ENCODE results near the gene SLC27A3.

SLC27A3 gene

GRCh38 chr1:153730468-153730988 lies 44.7 kb upstream of the SLC27A3 start:
- no peak for ATAC-seq
- no peak for TF ChIP-seq PATZ1 (CRISPR knock-in tag; IDR thresholded peaks at IDR 0.05; ENCODE audit: borderline replicate concordance)
- TF ChIP-seq TSHZ2 (CRISPR knock-in tag; IDR thresholded peaks at IDR 0.05) = no peak
- no peak for TF ChIP-seq CSDC2 (CRISPR knock-in tag; IDR thresholded peaks at IDR 0.05)
- no peak for TF ChIP-seq SNAI2 (CRISPR knock-in tag; IDR thresholded peaks at IDR 0.05)
- no peak for TF ChIP-seq CSRNP3 (CRISPR knock-in tag; IDR thresholded peaks at IDR 0.05)
- TF ChIP-seq POU6F1 (CRISPR knock-in tag; IDR thresholded peaks at IDR 0.05; ENCODE audit: borderline replicate concordance, low read depth) = no peak
- TF ChIP-seq TOX (CRISPR knock-in tag; IDR thresholded peaks at IDR 0.05; ENCODE audit: borderline replicate concordance) = no peak
- TF ChIP-seq ZC3H10 (CRISPR knock-in tag; IDR thresholded peaks at IDR 0.05) = no peak
- TF ChIP-seq ZNF8 (CRISPR knock-in tag; IDR thresholded peaks at IDR 0.05) = no peak
- TF ChIP-seq BACH2 (CRISPR knock-in tag; IDR thresholded peaks at IDR 0.05; ENCODE audit: borderline replicate concordance) = no peak
- no peak for TF ChIP-seq GLIS3 (CRISPR knock-in tag; IDR thresholded peaks at IDR 0.05)
- TF ChIP-seq ZFP30 (CRISPR knock-in tag; IDR thresholded peaks at IDR 0.05) = no peak
- TF ChIP-seq ESRRG (CRISPR knock-in tag; IDR thresholded peaks at IDR 0.05) = no peak
- no peak for TF ChIP-seq CREB5 (CRISPR knock-in tag; IDR thresholded peaks at IDR 0.05; ENCODE audit: low read depth)
- TF ChIP-seq ZFP3 (CRISPR knock-in tag; IDR thresholded peaks at IDR 0.05) = no peak
- TF ChIP-seq ZNF70 (CRISPR knock-in tag; IDR thresholded peaks at IDR 0.05) = no peak
- no peak for TF ChIP-seq RARB (CRISPR knock-in tag; IDR thresholded peaks at IDR 0.05)
- TF ChIP-seq TCF4 (CRISPR knock-in tag; IDR thresholded peaks at IDR 0.05; ENCODE audit: borderline replicate concordance) = no peak

- peak; percentile 55 for ATAC-seq
- no peak for TF ChIP-seq ZFP3 (CRISPR knock-in tag; IDR thresholded peaks at IDR 0.05)
- TF ChIP-seq RARB (CRISPR knock-in tag; IDR thresholded peaks at IDR 0.05) = no peak
- TF ChIP-seq ZNF8 (CRISPR knock-in tag; IDR thresholded peaks at IDR 0.05) = no peak
- TF ChIP-seq CREB5 (CRISPR knock-in tag; IDR thresholded peaks at IDR 0.05; ENCODE audit: low read depth) = no peak
- TF ChIP-seq ZC3H10 (CRISPR knock-in tag; IDR thresholded peaks at IDR 0.05) = no peak
- no peak for TF ChIP-seq ZNF565 (CRISPR knock-in tag; conservative IDR thresholded peaks at IDR 0.05; ENCODE audit: low read depth)
- no peak for TF ChIP-seq CSRNP3 (CRISPR knock-in tag; IDR thresholded peaks at IDR 0.05)
- no peak for TF ChIP-seq ARNTL (CRISPR knock-in tag; IDR thresholded peaks at IDR 0.05; ENCODE audit: borderline replicate concordance, low read depth)
- no peak for TF ChIP-seq ISL1 (CRISPR knock-in tag; IDR thresholded peaks at IDR 0.05)
- no peak for TF ChIP-seq TOX (CRISPR knock-in tag; IDR thresholded peaks at IDR 0.05; ENCODE audit: borderline replicate concordance)
- no peak for TF ChIP-seq GLIS3 (CRISPR knock-in tag; IDR thresholded peaks at IDR 0.05)
These were observed 41.2 kb upstream of the SLC27A3 start for GRCh38 chr1:153733970-153734369.

Data from SK-N-SH treated with all-trans-retinoic acid at 6 μM for 48 hours (cell line).